G401 (cell line): ENCODE data around the gene UCHL1. TPM values are rescaled to one million over a fixed set of nuclear protein-coding genes. Genes with fewer than 3 reads are reported as not detected.
"Not testable (repeated sequence)": the region's sequence is repeated elsewhere in the genome, so short reads cannot be mapped to it uniquely, and the experiment has no call there.

Source experiments
- DNase-seq: peaks from one replicate; pipeline ENCODE4 v3.0.0-alpha.2; 2015; ENCODE audit warnings: low spot score
- in situ Hi-C: cut with HindIII; loops from 2 replicates; pipeline ENCODE4 v1.10.0; 2016; ENCODE audit warnings: low sequenced_read_pairs, mixed read lengths
- total RNA-seq: library from RNA; depleted of rRNA; stranded (reverse); fragments of >200 nt; shearing (Covaris generic); gene quantifications from 2 replicates; pipeline ENCODE4 v1.2.3, GENCODE V29; 2014

UCHL1 gene
- total RNA-seq, 1 experiment from 2014 or later: 922 TPM

- no peak for DNase-seq
- in situ Hi-C loops: no loop called here
Observed at GRCh38 chr4:41227902-41228301, 28.8 kb upstream of the UCHL1 start.

GRCh38 chr4:41232406-41232805 lies 24.3 kb upstream of the UCHL1 start:
- in situ Hi-C loops: no loop called here
- no peak for DNase-seq

GRCh38 chr4:41232856-41233255 lies 23.9 kb upstream of the UCHL1 start:
- in situ Hi-C loops: no loop called here
- DNase-seq: no peak

GRCh38 chr4:41236032-41236431 lies 20.7 kb upstream of the UCHL1 start:
- in situ Hi-C loops: no loop called here
- DNase-seq: no peak

GRCh38 chr4:41236508-41236907 lies 20.2 kb upstream of the UCHL1 start:
- in situ Hi-C loops: no loop called here
- DNase-seq: no peak

- in situ Hi-C loops: no loop called here
- DNase-seq: no peak
Observed at GRCh38 chr4:41241919-41242318, 14.8 kb upstream of the UCHL1 start.

GRCh38 chr4:41245983-41246382 lies 10.7 kb upstream of the UCHL1 start:
- in situ Hi-C loops: no loop called here
- DNase-seq: no peak

GRCh38 chr4:41256131-41256739 lies 493 bp upstream of the UCHL1 start:
- in situ Hi-C loops: no loop called here
- peak; percentile 53 for DNase-seq

GRCh38 chr4:41257257-41257901 lies 651 bp downstream of the UCHL1 start:
- peak; percentile 36 for DNase-seq
- in situ Hi-C loops: no loop called here

- in situ Hi-C loops: no loop called here
- DNase-seq: peak; percentile 38
Observed at GRCh38 chr4:41257906-41258305, 1.2 kb downstream of the UCHL1 start.

- peak; percentile 66 for DNase-seq
- in situ Hi-C loops: no loop called here
Observed at GRCh38 chr4:41258783-41259182, 2.1 kb downstream of the UCHL1 start.

- in situ Hi-C loops: no loop called here
- no peak for DNase-seq
Observed at GRCh38 chr4:41260116-41260733, 3.5 kb downstream of the UCHL1 start.

- in situ Hi-C loops: no loop called here
Observed at GRCh38 chr4:41262198-41262597, 5.5 kb downstream of the UCHL1 start.

GRCh38 chr4:41264212-41264611 lies 7.5 kb downstream of the UCHL1 start:
- no peak for DNase-seq
- in situ Hi-C loops: no loop called here

More at GRCh38 chr4:41262198-41262597, 5.5 kb downstream of the UCHL1 start:
- no peak for DNase-seq

GRCh38 chr4:41267997-41268396 lies 11.3 kb downstream of the UCHL1 start:
- DNase-seq: no peak
- in situ Hi-C loops: no loop called here

GRCh38 chr4:41268721-41269517 lies 12.2 kb downstream of the UCHL1 start:
- DNase-seq: no peak
- in situ Hi-C loops: no loop called here

- DNase-seq: no peak
- in situ Hi-C loops: no loop called here
Observed at GRCh38 chr4:41269682-41270081, 13.0 kb downstream of the UCHL1 start.

GRCh38 chr4:41275931-41276330 lies 19.2 kb downstream of the UCHL1 start:
- DNase-seq, in situ Hi-C loops: not testable (repeated sequence)

- in situ Hi-C loops: no loop called here
- DNase-seq: no peak
Observed at GRCh38 chr4:41280010-41280409, 23.3 kb downstream of the UCHL1 start.
